ENCODE data around the gene ZNF410.
A peak's percentile ranks its signal among the peaks of the same experiment; 100 is the strongest.
"Not testable (repeated sequence)": the region's sequence is repeated elsewhere in the genome, so short reads cannot be mapped to it uniquely, and the experiment has no call there.

Gene ZNF410, protein sequence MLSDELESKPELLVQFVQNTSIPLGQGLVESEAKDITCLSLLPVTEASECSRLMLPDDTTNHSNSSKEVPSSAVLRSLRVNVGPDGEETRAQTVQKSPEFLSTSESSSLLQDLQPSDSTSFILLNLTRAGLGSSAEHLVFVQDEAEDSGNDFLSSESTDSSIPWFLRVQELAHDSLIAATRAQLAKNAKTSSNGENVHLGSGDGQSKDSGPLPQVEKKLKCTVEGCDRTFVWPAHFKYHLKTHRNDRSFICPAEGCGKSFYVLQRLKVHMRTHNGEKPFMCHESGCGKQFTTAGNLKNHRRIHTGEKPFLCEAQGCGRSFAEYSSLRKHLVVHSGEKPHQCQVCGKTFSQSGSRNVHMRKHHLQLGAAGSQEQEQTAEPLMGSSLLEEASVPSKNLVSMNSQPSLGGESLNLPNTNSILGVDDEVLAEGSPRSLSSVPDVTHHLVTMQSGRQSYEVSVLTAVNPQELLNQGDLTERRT

DNA sequence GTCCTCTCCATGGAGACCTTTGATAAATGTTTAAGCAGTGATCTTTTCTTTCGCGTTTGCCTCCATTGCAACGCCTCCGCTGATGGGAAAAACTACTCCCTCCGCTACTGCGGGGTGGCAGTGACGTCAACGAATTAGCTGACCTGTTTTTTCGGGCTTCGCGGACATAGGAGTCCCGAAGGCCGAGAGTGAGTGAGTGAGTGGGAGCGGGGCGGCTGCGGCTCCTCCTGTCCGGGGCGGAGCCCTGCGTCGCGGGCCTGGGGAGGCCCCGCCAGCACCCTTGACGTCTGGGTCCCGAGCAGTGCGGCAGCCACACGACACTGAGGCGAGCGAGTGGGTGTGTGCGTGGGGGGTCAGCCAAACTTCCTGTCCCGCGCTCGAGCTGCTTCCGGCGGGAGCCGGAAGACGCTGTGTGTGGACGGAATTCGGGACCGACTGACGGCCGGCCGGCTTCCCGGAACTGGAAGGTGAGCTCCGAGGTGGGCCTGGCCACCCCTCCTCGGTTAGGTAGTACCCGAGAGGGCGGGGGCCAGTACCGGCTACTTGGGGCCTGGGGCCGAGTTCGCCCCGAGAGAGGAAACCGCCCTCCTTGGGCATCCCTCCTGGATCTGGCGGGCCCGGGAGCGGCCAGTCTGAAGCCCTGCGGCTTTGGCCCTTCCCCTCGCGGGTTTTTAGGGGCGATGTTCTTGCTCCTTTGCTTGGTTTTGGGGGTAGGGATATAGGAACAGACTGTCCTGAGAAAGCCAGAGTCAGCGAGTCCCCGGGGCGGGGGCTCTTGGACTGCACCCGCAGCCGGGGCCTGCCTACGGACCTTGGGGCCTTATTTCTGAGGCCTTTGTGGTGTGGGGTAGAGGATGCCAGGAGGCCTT lies at the start of gene ZNF410:
TSS of gene ZNF410 (plus strand) at position 411 of the 869 bp plus-strand sequence. CDS start 5,317 bp downstream, outside the sequence.
- DNase-seq (ENCODE audit: low read depth) = peak; percentile 80

DNA sequence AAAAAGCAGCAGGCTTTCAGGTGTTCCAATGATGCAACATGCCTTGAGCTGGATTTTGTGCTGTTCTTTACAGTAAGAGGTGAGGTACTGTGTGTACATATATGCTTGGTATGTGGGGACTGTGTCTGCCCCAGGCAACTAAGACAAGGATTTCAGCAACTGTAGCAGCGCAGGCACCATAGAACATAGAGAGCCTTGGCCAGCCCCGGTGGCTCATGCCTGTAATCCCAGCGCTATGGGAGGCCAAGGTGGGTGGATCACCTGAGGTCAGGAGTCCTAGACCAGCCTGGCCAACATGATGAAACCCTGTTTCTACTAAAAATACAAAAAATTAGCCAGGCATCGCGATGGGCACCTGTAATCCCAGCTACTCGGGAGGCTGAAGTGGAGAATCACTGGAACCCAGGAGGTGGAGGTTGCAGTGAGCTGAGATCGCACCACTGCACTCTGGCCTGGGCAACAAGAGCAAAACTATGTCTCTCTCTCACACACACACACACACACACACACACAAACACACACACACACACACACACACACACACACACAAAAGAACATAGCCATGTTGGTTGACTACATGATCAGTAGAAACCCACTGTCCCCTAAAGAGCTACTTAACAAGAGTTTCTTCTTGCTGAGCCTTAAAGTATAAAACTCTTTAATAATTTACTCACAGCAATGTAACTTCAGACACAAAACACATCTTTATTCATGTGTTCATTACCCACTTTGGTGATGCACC lies 48.2 kb upstream of the ZNF410 start:
- DNase-seq (ENCODE audit: low read depth) = not testable (repeated sequence)

DNA sequence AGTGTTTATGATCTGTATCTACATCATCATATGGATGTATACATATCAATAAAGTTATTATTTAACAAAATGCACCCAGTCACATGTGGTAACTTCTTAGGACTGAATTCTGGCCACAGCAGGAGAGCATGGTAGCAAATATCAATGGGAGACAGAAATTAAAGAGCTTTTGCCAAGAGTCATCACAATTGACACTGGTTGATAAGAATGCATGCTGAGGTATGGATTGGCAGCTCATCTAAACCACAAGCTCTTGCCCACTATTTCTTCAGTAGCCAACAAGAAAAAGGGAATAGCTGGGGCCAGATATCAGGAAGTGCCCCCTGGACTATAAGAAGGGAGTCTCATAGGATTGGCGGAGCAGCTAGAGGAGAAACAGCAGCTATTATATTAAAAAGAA lies 44.5 kb upstream of the ZNF410 start:
- DNase-seq (ENCODE audit: low read depth) = no peak

DNA sequence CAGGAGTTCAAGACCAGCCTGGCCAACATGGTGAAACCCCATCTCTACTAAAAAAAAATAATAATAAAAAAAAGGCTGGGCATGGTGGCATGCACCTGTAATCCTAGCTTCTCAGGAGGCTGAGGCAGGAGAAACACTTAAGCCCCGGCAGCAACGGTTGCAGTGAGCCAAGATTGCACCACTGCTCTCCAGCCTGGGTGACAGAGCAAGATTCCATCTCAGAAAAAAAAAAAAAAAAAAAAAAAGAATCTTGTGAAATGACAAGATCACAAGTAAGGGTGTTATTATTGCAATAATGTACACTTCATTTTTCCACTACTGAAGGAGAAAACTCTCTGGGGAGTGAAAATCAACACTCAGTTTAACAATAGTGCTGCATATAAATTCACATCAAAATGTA lies 43.8 kb upstream of the ZNF410 start:
- DNase-seq (ENCODE audit: low read depth) = no peak

DNA sequence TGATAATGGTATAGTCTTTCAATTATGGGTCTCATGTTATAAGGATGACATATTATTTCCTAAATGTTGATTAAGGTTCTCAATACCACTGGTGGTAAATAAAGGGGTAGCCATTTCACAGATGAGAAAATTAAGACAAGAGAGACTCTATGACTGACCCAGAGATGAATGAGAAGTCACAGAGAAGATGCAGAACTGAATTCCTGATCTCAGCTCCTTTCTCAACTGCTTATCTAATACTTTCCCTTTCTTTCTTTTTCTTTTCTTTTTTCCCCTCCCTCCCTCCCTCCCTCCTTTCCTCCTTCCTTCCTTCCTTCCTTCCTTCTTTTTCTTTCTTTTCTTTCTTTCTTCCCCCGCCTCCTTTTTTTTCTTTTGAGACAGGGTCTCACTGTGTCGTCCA lies 43.4 kb upstream of the ZNF410 start:
- DNase-seq (ENCODE audit: low read depth) = no peak

DNA sequence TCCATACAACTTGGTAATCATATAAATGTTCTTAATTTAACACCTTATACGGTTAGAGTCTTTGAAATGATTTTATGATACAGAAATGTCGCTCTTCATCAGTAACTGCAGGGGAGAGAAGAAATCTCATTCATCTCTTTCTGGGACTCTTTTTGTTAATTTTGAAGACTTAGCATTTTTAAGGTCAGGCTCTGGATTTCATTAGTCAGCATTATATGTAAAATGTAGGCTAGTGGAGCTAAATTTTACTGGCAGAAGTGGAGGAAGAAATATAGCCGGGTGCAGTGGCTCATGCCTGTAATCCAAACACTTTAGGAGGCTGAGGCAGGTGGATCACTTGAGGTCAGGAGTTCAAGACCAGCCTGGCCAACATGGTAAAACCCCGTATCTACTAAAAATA lies 39.7 kb upstream of the ZNF410 start:
- DNase-seq (ENCODE audit: low read depth) = no peak

DNA sequence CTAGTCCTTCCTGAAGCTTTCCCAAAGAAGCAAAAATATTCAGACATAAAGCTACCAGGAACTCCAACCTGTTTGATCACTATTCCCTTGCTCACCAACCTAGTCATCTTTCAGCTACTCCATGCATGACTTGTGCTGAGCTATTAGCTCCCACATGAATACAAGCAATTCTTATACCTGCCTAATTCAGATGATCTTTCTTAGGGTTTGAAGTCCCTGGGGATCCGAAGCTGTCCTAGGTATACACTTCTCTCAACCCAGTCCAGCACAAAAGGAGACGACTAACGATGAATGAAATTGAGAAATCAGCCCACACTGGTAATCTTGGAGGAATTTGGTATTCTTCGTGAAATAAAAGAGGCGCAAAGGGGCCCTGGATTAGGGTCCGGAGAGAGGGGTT lies 35.7 kb upstream of the ZNF410 start:
- DNase-seq (ENCODE audit: low read depth) = no peak

DNA sequence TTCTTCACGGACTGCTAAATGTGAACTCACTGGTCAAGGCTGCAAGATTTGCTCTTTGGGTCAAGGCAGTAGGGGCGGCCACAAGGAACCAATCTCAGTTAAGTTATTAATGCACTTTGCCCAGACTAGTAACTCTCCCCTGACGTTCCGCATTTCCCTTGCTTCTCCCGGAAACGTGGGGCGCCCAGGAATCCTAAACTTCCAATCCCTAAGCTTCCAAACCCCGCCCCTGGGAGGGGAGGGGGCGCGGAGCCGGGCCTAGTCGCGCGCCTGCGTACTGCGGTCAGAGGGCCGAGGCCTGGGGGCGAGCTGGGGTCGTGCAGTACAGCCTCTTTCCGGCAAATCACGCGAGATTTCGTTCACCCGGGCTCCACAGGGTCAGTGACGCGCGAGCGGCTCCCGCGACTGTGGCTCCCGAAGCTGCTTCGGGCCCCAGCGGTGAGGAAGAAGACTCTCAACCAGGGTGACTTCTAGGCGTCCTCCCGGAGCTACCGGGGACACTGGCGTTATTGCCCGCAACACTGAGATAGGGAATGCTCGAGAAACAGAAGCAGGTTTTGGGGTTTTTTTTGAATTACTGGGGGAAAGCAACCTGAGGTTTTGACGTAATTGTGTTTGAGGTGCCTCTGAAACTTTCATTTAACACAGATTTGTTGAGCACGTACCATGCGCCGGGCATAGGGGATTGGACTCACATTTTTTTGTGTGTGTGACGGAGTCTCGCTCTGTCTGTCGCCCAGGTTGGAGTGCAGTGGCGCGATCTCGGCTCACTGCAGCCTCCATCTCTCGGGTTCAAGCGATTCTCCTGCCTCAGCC lies 34.9 kb upstream of the ZNF410 start, which contains the start of gene PTGR2:
TSS of gene PTGR2 (plus strand) at position 265 of the 816 bp plus-strand sequence. CDS start 7,032 bp downstream, outside the sequence.
- peak; percentile 81 for DNase-seq (ENCODE audit: low read depth)

DNA sequence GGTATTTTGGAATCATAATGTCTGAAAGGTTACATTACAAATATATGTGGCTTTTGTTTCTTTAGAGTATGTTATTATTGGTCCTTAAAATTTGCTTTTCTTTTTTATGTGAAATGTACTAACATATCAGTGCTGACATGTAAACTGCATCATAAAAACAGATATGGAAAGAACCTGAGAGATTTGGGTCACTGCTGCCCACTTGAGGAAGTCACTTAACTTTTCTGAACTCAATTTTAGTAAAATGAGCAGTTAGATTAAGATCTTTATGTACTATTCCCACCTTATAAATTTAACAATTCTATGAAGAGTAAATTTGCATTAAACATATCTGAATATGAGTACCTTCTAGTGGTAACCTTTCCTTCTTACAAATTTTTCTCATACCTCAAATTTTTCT lies 27.5 kb upstream of the ZNF410 start:
- no peak for DNase-seq (ENCODE audit: low read depth)

DNA sequence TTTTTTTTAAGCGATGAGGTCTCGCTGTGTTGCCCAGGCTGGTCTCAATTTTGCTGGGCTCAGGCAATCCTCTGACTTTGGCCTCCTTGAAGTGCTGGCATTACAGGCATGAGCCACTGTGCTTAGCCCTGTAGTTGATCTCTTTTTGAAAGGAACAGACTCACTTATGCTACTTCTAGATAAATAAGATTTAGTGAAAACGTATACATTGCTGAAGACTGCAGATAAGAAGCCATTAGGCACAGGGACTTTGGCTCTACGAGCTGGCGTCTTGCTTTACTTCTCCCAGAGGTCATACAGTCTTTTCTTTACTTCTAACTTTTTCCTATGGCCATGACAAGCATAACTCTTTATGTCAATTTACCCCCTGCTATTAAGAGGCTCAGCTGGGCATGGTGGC lies 25.6 kb upstream of the ZNF410 start:
- DNase-seq (ENCODE audit: low read depth) = no peak

DNA sequence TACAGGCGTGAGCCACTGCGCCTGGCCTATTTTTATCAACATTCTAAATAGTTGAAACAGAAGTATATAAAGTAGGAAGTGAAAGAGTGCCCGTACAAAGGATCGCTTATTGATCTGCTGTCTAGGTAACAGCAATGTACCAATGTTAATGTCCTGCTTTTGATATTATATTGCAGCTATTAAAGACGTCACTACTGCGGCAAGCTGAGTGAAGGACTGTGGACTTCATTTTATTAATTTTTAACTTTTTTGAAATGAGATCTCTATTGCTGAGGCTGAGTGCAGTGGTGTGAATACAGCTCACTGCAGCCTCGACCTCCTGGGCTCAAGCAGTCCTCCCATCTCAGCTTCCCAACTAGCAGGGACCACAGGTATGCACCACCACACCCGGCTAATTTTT lies 24.2 kb upstream of the ZNF410 start:
- no peak for DNase-seq (ENCODE audit: low read depth)

DNA sequence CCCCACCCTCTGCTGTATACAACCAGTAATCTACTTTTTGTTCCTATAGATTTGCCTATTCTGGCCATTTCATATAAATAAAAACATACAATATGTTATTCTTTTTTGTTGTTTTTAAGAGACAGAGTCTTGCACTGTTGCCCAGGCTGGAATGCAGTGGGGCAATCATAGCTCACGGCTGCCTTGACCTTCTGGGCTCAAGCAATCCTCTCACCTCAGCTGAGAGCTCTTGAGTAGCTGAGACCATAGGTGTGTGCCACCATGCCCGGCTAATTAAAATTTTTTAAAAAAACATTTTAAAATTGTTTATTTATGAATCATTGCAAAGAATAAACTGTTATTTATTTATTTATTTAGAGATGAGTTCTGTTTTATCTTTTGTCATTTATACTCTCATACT lies 23.4 kb upstream of the ZNF410 start:
- no peak for DNase-seq (ENCODE audit: low read depth)

DNA sequence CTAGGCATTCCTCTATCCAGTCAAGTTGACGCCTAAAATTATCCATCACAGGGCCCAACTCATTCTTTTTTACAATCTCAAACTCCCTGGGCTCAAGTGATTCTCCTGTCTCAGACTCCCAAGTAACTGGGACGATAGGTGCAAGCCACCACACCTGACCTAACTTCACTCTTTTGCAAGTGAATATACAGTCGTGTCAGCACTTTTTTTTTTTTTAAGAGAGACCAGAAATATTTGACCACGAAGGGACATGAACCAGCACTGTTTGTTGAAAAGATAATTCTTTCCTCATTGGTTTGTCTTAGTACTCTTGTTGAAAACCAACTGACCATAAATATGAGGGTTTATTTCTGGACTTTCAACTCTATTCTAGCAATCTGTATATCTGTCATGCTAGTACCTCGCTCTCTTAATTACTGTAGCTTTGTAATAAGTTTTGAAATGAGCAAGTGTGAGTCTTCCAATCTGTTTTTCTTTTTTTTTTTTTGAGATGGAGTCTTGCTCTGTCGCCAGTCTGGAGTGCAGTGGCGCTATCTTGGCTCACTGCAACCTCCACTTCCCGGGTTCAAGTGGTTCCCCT lies 21.0 kb upstream of the ZNF410 start:
- DNase-seq (ENCODE audit: low read depth) = no peak

DNA sequence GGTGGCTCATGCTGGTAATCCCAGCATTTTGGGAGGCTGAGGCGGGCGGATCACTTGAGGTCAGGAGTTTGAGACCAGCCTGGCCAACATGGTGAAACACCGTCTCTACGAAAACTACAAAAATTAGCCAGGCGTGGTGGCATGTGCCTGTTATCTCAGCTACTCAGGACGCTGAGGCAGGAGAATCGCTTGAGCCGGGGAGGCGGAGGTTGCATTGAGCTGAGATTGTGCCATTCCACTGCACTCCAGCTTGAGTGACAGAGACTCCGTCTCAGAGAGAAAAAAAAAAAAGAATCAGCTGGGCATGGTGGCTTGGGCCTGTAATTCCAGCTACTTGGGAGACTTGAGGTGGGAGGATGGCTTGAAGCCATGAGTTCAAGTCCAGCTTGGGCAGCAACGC lies 16.9 kb upstream of the ZNF410 start:
- DNase-seq (ENCODE audit: low read depth) = not testable (repeated sequence)

DNA sequence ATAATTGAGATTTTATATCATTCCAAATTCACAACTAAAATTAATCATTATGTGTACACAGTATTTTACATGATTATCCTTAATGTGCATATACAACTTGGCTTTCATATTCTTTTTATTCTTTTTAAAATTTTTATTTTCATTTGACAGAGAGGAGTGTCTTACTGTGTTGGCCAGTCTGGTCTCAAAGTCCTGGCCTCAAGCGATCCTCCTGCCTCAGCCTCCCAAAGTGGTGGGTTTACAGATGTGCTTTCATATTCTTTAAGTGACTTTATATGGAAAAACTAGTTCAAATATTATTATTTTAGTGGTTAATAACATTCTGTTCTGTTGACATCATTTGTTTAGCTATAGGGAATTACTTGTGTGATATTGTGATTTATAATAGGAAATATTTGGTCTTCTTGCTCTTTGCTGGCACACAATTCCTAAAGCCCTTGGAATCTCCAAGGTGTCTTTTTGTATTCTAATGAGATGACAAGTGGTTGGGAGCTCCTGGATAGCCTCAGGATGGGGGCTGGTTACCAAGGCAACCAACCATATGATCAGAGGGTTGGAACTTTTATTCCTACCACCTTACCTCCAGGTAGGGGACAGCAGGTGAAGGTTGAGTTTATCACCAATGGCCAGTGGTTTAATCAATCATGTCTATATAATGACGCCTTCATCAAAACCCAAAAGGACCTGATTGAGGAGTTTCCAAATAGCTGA lies 16.0 kb upstream of the ZNF410 start:
- DNase-seq (ENCODE audit: low read depth) = no peak

DNA sequence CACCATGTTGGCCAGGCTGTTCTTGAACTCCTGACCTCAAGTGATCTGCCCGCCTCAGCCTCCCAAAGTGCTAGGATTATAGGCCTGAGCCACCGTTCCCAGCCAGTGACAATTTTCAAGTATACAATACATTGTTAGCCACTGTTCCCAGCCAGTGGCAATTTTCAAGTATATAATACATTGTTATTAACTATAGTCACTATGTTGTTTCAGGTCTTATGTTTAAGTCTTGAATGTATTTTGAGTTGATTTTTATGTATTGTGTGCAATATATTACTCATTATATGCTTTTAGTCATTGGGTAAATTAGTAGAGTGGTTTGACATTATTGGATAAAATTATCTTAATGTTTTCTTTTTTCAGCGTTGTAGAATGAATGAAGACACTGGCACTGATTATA lies 13.0 kb upstream of the ZNF410 start:
- DNase-seq (ENCODE audit: low read depth) = no peak

DNA sequence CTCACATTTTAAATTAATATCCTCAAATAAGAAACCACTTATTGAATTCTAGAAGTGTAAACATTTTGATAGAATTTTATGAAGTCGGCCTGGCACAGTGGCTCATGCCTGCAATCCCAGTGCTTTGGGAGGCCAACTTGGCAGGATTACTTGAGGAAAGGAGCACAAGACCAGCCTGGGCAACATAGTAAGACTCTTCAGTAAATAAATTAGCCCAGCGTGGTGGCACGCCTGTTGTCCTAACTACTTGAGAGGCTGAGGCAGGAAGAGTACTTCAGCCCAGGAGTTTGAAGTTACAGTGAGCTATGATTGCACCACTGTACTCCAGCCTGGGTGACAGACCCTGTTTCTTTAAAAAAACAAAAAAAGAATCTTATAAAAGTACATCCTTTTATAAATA lies 8.9 kb upstream of the ZNF410 start:
- no peak for DNase-seq (ENCODE audit: low read depth)

DNA sequence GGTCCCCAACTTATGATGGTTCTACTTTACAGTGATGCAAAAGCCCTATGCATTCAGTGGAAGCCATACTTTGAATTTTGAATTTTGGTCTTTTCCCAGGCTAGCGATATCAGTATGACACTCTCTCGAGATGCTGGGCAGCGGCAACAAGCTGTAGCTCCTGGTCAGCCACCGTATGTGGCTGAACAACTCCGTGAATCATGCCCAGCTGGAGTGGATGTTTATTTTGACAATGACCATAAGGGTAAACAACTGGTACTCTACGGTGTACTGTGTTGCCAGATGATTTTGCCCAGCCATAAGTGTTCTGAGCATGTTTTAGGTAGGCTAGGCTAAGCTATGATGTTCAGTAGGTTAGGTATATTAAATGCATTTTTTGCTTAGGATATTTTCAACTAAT lies 8.2 kb upstream of the ZNF410 start:
- DNase-seq (ENCODE audit: low read depth) = no peak

DNA sequence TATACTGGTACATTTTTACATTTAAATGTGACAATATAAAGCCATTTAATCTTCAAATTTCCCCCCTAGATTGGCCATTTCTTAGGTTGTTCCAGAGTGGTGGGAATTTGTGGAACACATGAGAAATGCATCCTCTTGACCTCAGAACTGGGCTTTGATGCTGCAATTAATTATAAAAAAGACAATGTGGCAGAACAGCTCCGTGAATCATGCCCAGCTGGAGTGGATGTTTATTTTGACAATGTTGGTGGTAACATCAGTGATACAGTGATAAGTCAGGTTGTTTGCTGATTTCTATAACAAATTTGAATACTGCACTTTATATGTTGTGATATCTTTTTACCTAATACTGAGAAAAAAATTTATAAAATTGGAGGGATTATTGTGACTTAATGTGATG lies 7.6 kb upstream of the ZNF410 start:
- DNase-seq (ENCODE audit: low read depth) = no peak

DNA sequence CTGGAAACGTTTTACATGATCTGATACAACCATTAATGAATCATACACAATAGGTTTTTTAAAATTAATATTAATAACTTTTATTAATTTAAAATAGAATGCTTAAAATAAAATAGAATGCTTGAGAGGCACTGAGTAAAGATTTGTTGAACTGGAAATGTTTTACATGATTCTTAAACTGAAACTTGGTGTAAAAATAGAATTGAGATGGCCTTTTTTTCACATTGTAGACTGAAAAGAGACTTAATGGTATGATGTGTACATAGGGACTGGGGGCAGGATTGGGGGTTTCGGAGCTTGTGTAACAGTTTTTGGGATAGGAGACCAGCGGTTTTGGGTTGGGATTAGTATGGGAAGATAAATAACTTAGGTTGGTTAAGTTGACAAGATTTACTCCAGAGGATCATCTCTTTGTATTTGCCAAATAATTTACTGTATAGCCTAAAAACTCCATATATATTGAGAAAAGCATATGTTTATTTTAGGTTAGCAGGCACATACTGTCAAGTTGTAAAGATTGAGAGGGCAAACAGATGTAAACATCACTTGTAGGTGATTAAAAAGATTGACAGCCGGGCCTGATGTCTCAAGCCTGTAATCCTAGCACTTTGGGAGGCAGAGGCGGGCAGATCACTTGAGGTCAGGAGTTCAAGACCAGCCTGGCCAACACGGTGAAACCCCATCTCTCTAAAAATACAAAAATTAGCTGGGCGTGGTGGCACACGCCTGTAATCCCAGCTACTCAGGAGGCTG lies 2.0 kb upstream of the ZNF410 start:
- no peak for DNase-seq (ENCODE audit: low read depth)
